K562 (cell line): ENCODE results near the gene PRDM10. TPM values are rescaled to one million over a fixed set of nuclear protein-coding genes. Genes with fewer than 3 reads are reported as not detected.

Source experiments
- ATAC-seq: fragments of 200-7000 bp; cut with Tn5 transposase; 3 replicates; pipeline ENCODE4 v1.9.1; 2020; ENCODE audit warnings: moderate library complexity
- BruUV-seq: library from RNA; stranded (reverse); fragments of 400-500 nt; replicated peaks from 2 replicates; lab custom pipeline; 2021; lab: Mats Ljungman, UMichigan
- CTCF ChIA-PET: fragments of 300-600 bp; formaldehyde crosslinking; extraction: SDS; loops from one replicate; lab custom pipeline; 2021; ENCODE audit warnings: low intra/inter-chr PET ratio; lab: Yijun Ruan, JAX
- POLR2A ChIA-PET: fragments of 300-600, 350-650 bp; sonication (Branson Sonifier 250); formaldehyde crosslinking; extraction: SDS; loops from one replicate; lab custom pipeline; 2021; ENCODE audit warnings: antibody characterized with exemption, inconsistent platforms; lab: Yijun Ruan, JAX
- DNase-seq, 4 experiments: peaks; one replicate each; pipeline versions ENCODE4 v3.0.0 to v3.0.0-alpha.2; 2011 to 2018; ENCODE audit warnings: low spot score in 3 of 4, mixed read lengths in 3 of 4; ENCODE audit errors: extremely low read depth in 1 of 4
- FAIRE-seq: peaks from 2 replicates; lab custom pipeline; 2011; peaks lifted over from hg19 to GRCh38; lab: Jason Lieb, UNC
- H2AFZ ChIP-seq: 2 replicates; pipeline ENCODE4 v1.6.0; 2011; ENCODE audit warnings: low read depth, low read length, control low read depth, inconsistent platforms
- H3K27ac ChIP-seq: fragments of 200-600 bp; 3 replicates; pipeline ENCODE4 v1.8.0; 2011; ENCODE audit warnings: low read depth, mild to moderate bottlenecking, control low read depth, inconsistent platforms, low read length, moderate library complexity, mixed read lengths; ENCODE audit errors: extremely low read depth
- H3K27me3 ChIP-seq, 2 experiments: fragments of 300-600 bp in 1 of 2; 2 replicates in 1 of 2; 3 replicates in 1 of 2; pipeline versions ENCODE4 v1.6.0 to v1.8.0; 2011; ENCODE audit warnings: inconsistent platforms in 2 of 2, low read length in 2 of 2, mild to moderate bottlenecking in 1 of 2, mixed read lengths in 1 of 2, moderate library complexity in 1 of 2; ENCODE audit not compliant: control insufficient read depth in 2 of 2, insufficient read depth in 2 of 2
- H3K36me3 ChIP-seq: fragments of 300-600 bp; 3 replicates; pipeline ENCODE4 v1.8.0; 2011; ENCODE audit warnings: mild to moderate bottlenecking, low read length, inconsistent platforms; ENCODE audit not compliant: control insufficient read depth, insufficient read depth
- H3K4me1 ChIP-seq, 2 experiments: fragments of 200-600 bp in 1 of 2; replicated peaks in 1 of 2; 2 replicates in 1 of 2; 3 replicates in 1 of 2; pipeline versions ENCODE4 v1.5.1 to v1.8.0; 2011; ENCODE audit warnings: inconsistent platforms in 2 of 2, low read length in 2 of 2, mild to moderate bottlenecking in 1 of 2, mixed read lengths in 1 of 2, moderate library complexity in 1 of 2; ENCODE audit not compliant: control insufficient read depth in 2 of 2, insufficient read depth in 2 of 2
- H3K4me2 ChIP-seq: 2 replicates; pipeline ENCODE4 v1.6.1; 2011; ENCODE audit warnings: low read length, control low read depth, inconsistent platforms, mixed read lengths; ENCODE audit not compliant: insufficient read depth
- H3K4me3 ChIP-seq: fragments of 200-600 bp; sonication (generic), shearing (Covaris generic); 2 replicates; pipeline ENCODE4 v1.5.1; 2016; ENCODE audit warnings: control low read depth, inconsistent platforms
- H3K79me2 ChIP-seq: fragments of 200-600 bp; 3 replicates; pipeline ENCODE4 v1.8.0; 2011; ENCODE audit warnings: low read length, inconsistent platforms; ENCODE audit not compliant: control insufficient read depth, insufficient read depth
- H3K9ac ChIP-seq, 2 experiments: 2 replicates each; pipeline versions ENCODE4 v1.6.0 to v1.6.1; 2011; ENCODE audit warnings: low read depth in 2 of 2, low read length in 2 of 2, control low read depth in 1 of 2, inconsistent platforms in 1 of 2, mild to moderate bottlenecking in 1 of 2, mixed read lengths in 1 of 2; ENCODE audit not compliant: insufficient read depth in 1 of 2
- H3K9me1 ChIP-seq: one replicate; pipeline ENCODE4 v1.6.0; 2011; ENCODE audit warnings: inconsistent platforms, mild to moderate bottlenecking, low read length, moderate library complexity; ENCODE audit not compliant: control insufficient read depth, insufficient read depth
- H3K9me3 ChIP-seq: replicated peaks from 2 replicates; pipeline ENCODE4 v1.5.1; 2011; ENCODE audit warnings: low read depth, low read length, inconsistent platforms; ENCODE audit not compliant: control insufficient read depth, insufficient read depth
- H4K20me1 ChIP-seq: replicated peaks from 2 replicates; pipeline ENCODE4 v1.6.1; 2011; ENCODE audit warnings: low read length, inconsistent platforms, mixed read lengths; ENCODE audit not compliant: control insufficient read depth, insufficient read depth
- KDM5B ChIP-seq: fragments of 200-600 bp; sonication (generic); IDR thresholded peaks from 2 replicates; pipeline ENCODE4 v1.6.1; 2012; ENCODE audit warnings: low read depth, mild to moderate bottlenecking, moderate library complexity, low read length, control low read depth, inconsistent platforms; ENCODE audit not compliant: insufficient replicate concordance
- RFX1 ChIP-seq: fragments of 450-650 bp; IDR thresholded peaks from 2 replicates; pipeline ENCODE4 v1.6.1; 2016; ENCODE audit warnings: mild to moderate bottlenecking, moderate library complexity
- ZNF431 ChIP-seq: sonication (generic); formaldehyde crosslinking; IDR thresholded peaks from 2 replicates; pipeline ENCODE4 v1.8.0; 2022; ENCODE audit warnings: mild to moderate bottlenecking, missing genetic modification reagents
- ZNF75A ChIP-seq: fragments of 450-650 bp; formaldehyde crosslinking; IDR thresholded peaks from 2 replicates; pipeline ENCODE4 v1.4.0; 2020; ENCODE audit warnings: mild to moderate bottlenecking
- WGBS: fragments of 100-300 bp; shearing (Covaris generic); methylation state at CpG from one replicate; pipeline ENCODE4 v1.1.6; 2016; ENCODE audit warnings: low coverage, mixed read lengths; ENCODE audit not compliant: insufficient coverage; ENCODE audit errors: missing lambda C conversion rate; 5-methylcytosine and 5-hydroxymethylcytosine counted together
- in situ Hi-C: fragments of 300-500 bp; cut with MboI; formaldehyde crosslinking; loops from 4 replicates; pipeline ENCODE4 v1.15.0; 2018; ENCODE audit warnings: inconsistent platforms, mixed read lengths
- intact Hi-C: fragments of 100-400 bp; cut with micrococcal nuclease; formaldehyde crosslinking; loops from 2 replicates; pipeline ENCODE4 v1.14.2; 2022
- polyA plus RNA-seq, 8 experiments: library from polyadenylated mRNA; depleted of rRNA in 4 of 8; stranded (reverse) in 5 of 8; unstranded in 3 of 8; fragments of >200 nt; fragmentation: Nextera tagmentation in 2 of 8; fragmentation: Illumina TruSeq in 1 of 8; extraction: Ambion mirVana in 2 of 8; extraction: Trizol in 1 of 8; gene quantifications; 2 replicates each; pipeline versions ENCODE4 v1.2.1 to v1.2.3, GENCODE V29; 2011 to 2014; ENCODE audit warnings: inconsistent platforms in 1 of 8, missing spikeins in 1 of 8
- total RNA-seq, 7 experiments: library from RNA; depleted of rRNA in 6 of 7; stranded (reverse); fragments of >200 nt in 6 of 7; fragmentation: Illumina TruSeq in 2 of 7; extraction: Trizol in 2 of 7; gene quantifications; 2 replicates each; pipeline versions ENCODE4 v1.2.1 to v1.2.3, GENCODE V29; 2011 to 2021; ENCODE audit warnings: low replicate concordance in 1 of 7
- TF ChIP-seq, protein P1 (sequence below): fragments of 450-650 bp; formaldehyde crosslinking; IDR thresholded peaks from 2 replicates; pipeline ENCODE4 v1.4.0; 2022; ENCODE audit warnings: mild to moderate bottlenecking, moderate library complexity

PRDM10 gene
- total and polyA plus RNA-seq, 9 of the 15 experiments (the other 6 are each of a cell fraction or from before 2014, with no cell fraction given) = 0.89 to 9.3 (median 4.5) TPM

DNA sequence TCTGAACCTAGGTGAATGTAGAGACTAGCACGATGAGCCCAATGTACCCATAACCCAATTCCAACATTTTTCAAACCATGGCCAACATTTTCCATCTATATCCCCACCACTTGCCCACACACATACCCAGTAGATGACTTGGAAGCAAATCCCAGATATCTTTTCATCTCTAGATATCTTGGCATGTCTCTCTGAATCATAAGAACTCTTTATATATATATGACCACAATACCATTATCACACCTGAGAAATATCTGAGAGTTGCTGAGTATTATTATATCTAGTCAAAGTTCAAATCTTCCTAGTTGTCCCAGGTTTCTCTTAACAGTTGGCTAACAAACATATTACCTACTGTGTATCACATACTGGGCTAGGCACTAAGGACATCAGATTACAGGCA lies 69.4 kb downstream of the PRDM10 start:
- Histone ChIP-seq H3K36me3 (peaks cover 8% of the 10 kb centered on the region; the same call in 2 of the 3 replicates), H3K9ac (no peak overlapping the region), H3K4me1 (peaks cover 6 to 9% of the 10 kb centered on the region in 2 experiments; a peak in 4 of 5 replicates), H3K79me2 (no peaks in the 10 kb centered on the region), H3K4me3 (no peak overlapping the region), H3K4me2 (no peak overlapping the region), H3K27ac (no peak overlapping the region), H3K9me3 (no peaks in the 10 kb centered on the region), H3K9me1 (no peaks in the 10 kb centered on the region), H3K27me3 (no peaks in the 10 kb centered on the region), H4K20me1 (no peaks in the 10 kb centered on the region), H2AFZ (no peak overlapping the region)
- no peak for FAIRE-seq
- TF ChIP-seq KDM5B (no peak), ZNF75A (CRISPR knock-in tag) (no peak)
- in situ Hi-C loops (no loop called here), intact Hi-C loops (no loop called here)
- WGBS = 69% methylated on average over 1 of the region's 1 CpG
- POLR2A ChIA-PET = no interaction called here
- DNase-seq = no peak
- BruUV-seq = no TSS peak
- no peak for ATAC-seq
- CTCF ChIA-PET = no interaction called here

DNA sequence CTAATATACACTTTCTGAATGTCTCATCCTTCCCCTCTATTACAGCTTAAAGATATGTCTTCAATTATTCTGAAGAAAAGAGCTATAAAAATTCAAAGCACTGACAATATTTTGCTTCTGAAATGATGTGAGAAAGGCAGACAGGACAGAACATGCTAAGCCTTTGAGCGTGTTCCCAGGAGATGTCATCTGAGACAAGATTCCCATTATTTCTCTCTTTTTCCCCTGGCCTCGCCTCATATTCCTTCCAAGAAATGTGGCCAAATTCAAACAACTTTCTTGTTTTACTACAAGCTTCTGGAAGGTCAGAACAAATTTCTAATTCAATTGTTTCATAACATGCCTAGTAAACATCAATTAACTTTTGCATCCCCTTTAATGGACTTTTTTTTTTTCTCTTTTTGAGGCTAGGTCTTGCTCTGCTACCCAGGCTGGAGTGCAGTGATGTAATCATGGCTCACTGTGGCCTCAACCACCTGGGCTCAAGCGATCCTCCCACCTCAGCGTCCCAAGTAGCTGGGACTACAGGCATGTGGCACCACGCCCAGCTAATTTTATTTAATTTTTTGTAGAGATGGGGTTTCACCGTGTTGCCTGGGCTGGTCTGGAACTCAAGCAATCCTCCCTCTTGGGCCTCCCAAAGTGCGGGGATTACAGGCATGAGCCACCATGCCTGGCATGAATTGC lies 70.1 kb downstream of the PRDM10 start:
- no peaks in the 10 kb centered on the region for H4K20me1 ChIP-seq
- H3K27ac ChIP-seq = no peak overlapping the region
- no peak overlapping the region for H3K4me3 ChIP-seq
- H3K27me3 ChIP-seq = no peaks in the 10 kb centered on the region
- ATAC-seq (no peak), FAIRE-seq (no peak), DNase-seq (no peak)
- in situ Hi-C loops = no loop called here
- no peaks in the 10 kb centered on the region for H3K79me2 ChIP-seq
- ChIA-PET CTCF (interaction anchor here (1.1 kb wide), 1 partner anchor 200 kb away, joined by 5 read pairs; no protein-coding TSS in a partner anchor), POLR2A (interaction anchor here (0.6 kb wide), 1 partner anchor 23 kb away, joined by 5 read pairs; no protein-coding TSS in a partner anchor)
- H3K4me1 ChIP-seq = peaks cover 6 to 9% of the 10 kb centered on the region in 2 experiments; a peak in 4 of 5 replicates
- H3K9me3 ChIP-seq = no peaks in the 10 kb centered on the region
- H2AFZ ChIP-seq = no peak overlapping the region
- intact Hi-C loops = no loop called here
- no peaks in the 10 kb centered on the region for H3K9me1 ChIP-seq
- BruUV-seq = no TSS peak
- H3K9ac ChIP-seq = no peak overlapping the region
- peaks cover 8% of the 10 kb centered on the region; the same call in 2 of the 3 replicates for H3K36me3 ChIP-seq
- TF ChIP-seq RFX1 = 0 out of 2 replicates have a peak, but pooled peaks have one; percentile 4
- TF ChIP-seq ZNF431 (CRISPR knock-in tag) = no peak
- TF ChIP-seq, protein P1, sequence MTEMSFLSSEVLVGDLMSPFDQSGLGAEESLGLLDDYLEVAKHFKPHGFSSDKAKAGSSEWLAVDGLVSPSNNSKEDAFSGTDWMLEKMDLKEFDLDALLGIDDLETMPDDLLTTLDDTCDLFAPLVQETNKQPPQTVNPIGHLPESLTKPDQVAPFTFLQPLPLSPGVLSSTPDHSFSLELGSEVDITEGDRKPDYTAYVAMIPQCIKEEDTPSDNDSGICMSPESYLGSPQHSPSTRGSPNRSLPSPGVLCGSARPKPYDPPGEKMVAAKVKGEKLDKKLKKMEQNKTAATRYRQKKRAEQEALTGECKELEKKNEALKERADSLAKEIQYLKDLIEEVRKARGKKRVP (CRISPR knock-in tag) = no peak
- no peak overlapping the region for H3K4me2 ChIP-seq
- 63% methylated on average over 7 of the region's 7 CpGs for WGBS
